GM04503 (cell line): ENCODE measurements around the gene RFPL4AL1.
"Not testable (repeated sequence)": the region's sequence is repeated elsewhere in the genome, so short reads cannot be mapped to it uniquely, and the experiment has no call there.

Experiments
- DNase-seq: peaks from one replicate; pipeline ENCODE4 v3.0.0-alpha.2; 2012; ENCODE audit warnings: low read depth

Gene RFPL4AL1

GRCh38 chr19:55768818-55769217, at the start of gene RFPL4AL1:
TSS of gene RFPL4AL1 (plus strand) at chr19:55769118. CDS start at chr19:55771805, 2,687 bp downstream.
- DNase-seq = not testable (repeated sequence)

- no peak for DNase-seq
These were observed 48.6 kb upstream of the RFPL4AL1 start for GRCh38 chr19:55720214-55720746.

- no peak for DNase-seq
These were observed 48.1 kb upstream of the RFPL4AL1 start for GRCh38 chr19:55720801-55721200.

- no peak for DNase-seq
These were observed 45.4 kb upstream of the RFPL4AL1 start for GRCh38 chr19:55723491-55723890.

- not testable (repeated sequence) for DNase-seq
These were observed 38.5 kb upstream of the RFPL4AL1 start for GRCh38 chr19:55730378-55730777.

GRCh38 chr19:55738302-55738701, 30.6 kb upstream of the RFPL4AL1 start, which contains the start of gene NLRP9:
TSS of gene NLRP9 (minus strand) at chr19:55738402. CDS start at chr19:55738374, 28 bp downstream.
- DNase-seq = no peak

- no peak for DNase-seq
These were observed 18.2 kb upstream of the RFPL4AL1 start for GRCh38 chr19:55750715-55751114.

GRCh38 chr19:55753401-55753800, 15.5 kb upstream of the RFPL4AL1 start:
- no peak for DNase-seq

GRCh38 chr19:55756808-55757207, 12.1 kb upstream of the RFPL4AL1 start:
- DNase-seq = not testable (repeated sequence)

- not testable (repeated sequence) for DNase-seq
These were observed 10.1 kb upstream of the RFPL4AL1 start, which contains the start of gene RFPL4A for GRCh38 chr19:55758797-55759196. TSS of gene RFPL4A (plus strand) at chr19:55759097. CDS start at chr19:55761801, 2,704 bp downstream.

GRCh38 chr19:55766466-55766865, 2.5 kb upstream of the RFPL4AL1 start:
- no peak for DNase-seq

GRCh38 chr19:55769632-55770031, 714 bp downstream of the RFPL4AL1 start:
- DNase-seq = not testable (repeated sequence)

GRCh38 chr19:55777528-55777927, 8.6 kb downstream of the RFPL4AL1 start:
- DNase-seq = no peak

GRCh38 chr19:55778331-55778730, 9.4 kb downstream of the RFPL4AL1 start:
- no peak for DNase-seq

GRCh38 chr19:55781112-55781511, 12.2 kb downstream of the RFPL4AL1 start:
- DNase-seq = no peak

- no peak for DNase-seq
These were observed 26.1 kb downstream of the RFPL4AL1 start for GRCh38 chr19:55795021-55795420.

- no peak for DNase-seq
These were observed 32.5 kb downstream of the RFPL4AL1 start for GRCh38 chr19:55801416-55801815.

GRCh38 chr19:55802281-55802680, 33.4 kb downstream of the RFPL4AL1 start:
- DNase-seq = no peak

- DNase-seq = peak; percentile 3
These were observed 40.6 kb downstream of the RFPL4AL1 start for GRCh38 chr19:55809381-55810058.

GRCh38 chr19:55811340-55811739, 42.4 kb downstream of the RFPL4AL1 start:
- DNase-seq = no peak

- no peak for DNase-seq
These were observed 43.5 kb downstream of the RFPL4AL1 start for GRCh38 chr19:55812449-55812848.

- DNase-seq = no peak
These were observed 45.0 kb downstream of the RFPL4AL1 start for GRCh38 chr19:55813906-55814305.

- DNase-seq = no peak
These were observed 51.1 kb downstream of the RFPL4AL1 start for GRCh38 chr19:55820037-55820436.
